HepG2 (cell line): Measurements from ENCODE around the gene TM6SF1. TPM values are rescaled to one million over a fixed set of nuclear protein-coding genes. Genes with fewer than 3 reads are reported as not detected.

Source experiments
- microRNA-seq: library from miRNA; unstranded; fragments of <30 nt; microRNA quantifications from one replicate; pipeline ENCODE4, GENCODE V29; 2020
- polyA plus RNA-seq, 8 experiments: library from polyadenylated mRNA; depleted of rRNA in 3 of 8; stranded (reverse) in 7 of 8; unstranded in 1 of 8; fragments of >200 nt; fragmentation: Illumina TruSeq in 4 of 8; extraction: Trizol in 4 of 8; gene quantifications; 2 replicates each; pipeline versions ENCODE4 v1.2.1 to v1.2.3, GENCODE V29; 2011 to 2016; ENCODE audit warnings: low read depth in 4 of 8, missing spikeins in 1 of 8, mixed read lengths in 1 of 8; ENCODE audit not compliant: insufficient read depth in 1 of 8
- small RNA-seq, 3 experiments: library from RNA; depleted of rRNA; stranded (forward); fragments of <200 nt; gene quantifications; one replicate each; pipeline ENCODE3, GENCODE V24; 2012; ENCODE audit warnings: low read depth in 2 of 3, low replicate concordance in 1 of 3; ENCODE audit not compliant: insufficient read length in 3 of 3, insufficient read depth in 2 of 3
- total RNA-seq, 5 experiments: library from RNA; depleted of rRNA; stranded (reverse); fragments of >200 nt; fragmentation: Illumina TruSeq; extraction: Trizol; gene quantifications; 2 replicates each; pipeline ENCODE4 v1.2.3, GENCODE V29; 2016; ENCODE audit warnings: low read depth in 1 of 5

TM6SF1 gene
- total and polyA plus RNA-seq, 2 of the 13 experiments (the other 11 are each of a cell fraction or from before 2014, with no cell fraction given), result not detected

Small RNAs within 50 kb of the gene (microRNA-seq; reads per million reads assigned to microRNA genes)
- not detected for gene MIR4515

Small RNAs within 50 kb of the gene (small RNA-seq; reads per million reads assigned to genes)
- gene MIR4515, result 0 reads per million in 3 experiments

Other genes with a start within 250 kb of the TM6SF1 start
- 13.3 and 14.1 TPM in 2 replicates for gene HOMER2, start 154.9 kb upstream of the TM6SF1 start, total RNA-seq (2016; rRNA removed; fragmentation: Illumina TruSeq; extraction: Trizol)
- 12.9 and 15.7 TPM in 2 replicates for gene HOMER2, start 154.9 kb upstream of the TM6SF1 start, polyA plus RNA-seq (2011; rRNA removed)
- gene RAMAC, start 121.4 kb upstream of the TM6SF1 start, total RNA-seq (2016; rRNA removed; fragmentation: Illumina TruSeq; extraction: Trizol), result 45.9 and 71.7 TPM in 2 replicates
- 20.3 and 22.2 TPM in 2 replicates for gene RAMAC, start 121.4 kb upstream of the TM6SF1 start, polyA plus RNA-seq (2011; rRNA removed)
- 24.0 and 25.5 TPM in 2 replicates for gene C15orf40, start 96.0 kb upstream of the TM6SF1 start, total RNA-seq (2016; rRNA removed; fragmentation: Illumina TruSeq; extraction: Trizol)
- gene C15orf40, start 96.0 kb upstream of the TM6SF1 start, polyA plus RNA-seq (2011; rRNA removed), result 26.3 and 31.7 TPM in 2 replicates
- 53.9 and 73.8 TPM in 2 replicates for gene BTBD1, start 40.4 kb upstream of the TM6SF1 start, total RNA-seq (2016; rRNA removed; fragmentation: Illumina TruSeq; extraction: Trizol)
- gene BTBD1, start 40.4 kb upstream of the TM6SF1 start, polyA plus RNA-seq (2011; rRNA removed), result 29.3 and 32.1 TPM in 2 replicates
- gene HDGFL3, start 100.2 kb downstream of the TM6SF1 start, total RNA-seq (2016; rRNA removed; fragmentation: Illumina TruSeq; extraction: Trizol), result 0.07 and 0.09 TPM in 2 replicates
- 0.01 and 0.07 TPM in 2 replicates for gene HDGFL3, start 100.2 kb downstream of the TM6SF1 start, polyA plus RNA-seq (2011; rRNA removed)
- not detected in 2 replicates for gene BNC1, start 177.0 kb downstream of the TM6SF1 start, total RNA-seq (2016; rRNA removed; fragmentation: Illumina TruSeq; extraction: Trizol)
- gene BNC1, start 177.0 kb downstream of the TM6SF1 start, polyA plus RNA-seq (2011; rRNA removed), result not detected in 2 replicates